PFSK-1 (cell line): ENCODE data around the gene RXFP3.

ENCODE experiments used
- FOXP2 ChIP-seq: optimal IDR thresholded peaks from 2 replicates; pipeline ENCODE3; 2011; ENCODE audit warnings: borderline replicate concordance, control low read depth, inconsistent platforms; ENCODE audit not compliant: insufficient read depth; ENCODE audit errors: extremely low read length, extremely low read depth
- POLR2AphosphoS5 ChIP-seq: IDR thresholded peaks from 2 replicates; pipeline ENCODE4 v1.6.1; 2012; ENCODE audit warnings: low read depth, mild to moderate bottlenecking, control low read depth, low read length, moderate library complexity
- REST ChIP-seq, 2 experiments: IDR thresholded peaks; 2 replicates each; pipeline versions ENCODE4 v1.6.1 to v1.8.0; 2011 to 2012; ENCODE audit warnings: low read depth in 2 of 2, low read length in 2 of 2, control low read depth in 1 of 2, inconsistent platforms in 1 of 2, mild to moderate bottlenecking in 1 of 2, moderate library complexity in 1 of 2; ENCODE audit not compliant: insufficient read depth in 1 of 2
- SIN3A ChIP-seq: IDR thresholded peaks from 2 replicates; pipeline ENCODE4 v1.6.1; 2012; ENCODE audit warnings: mild to moderate bottlenecking, low read length, moderate library complexity, borderline replicate concordance; ENCODE audit not compliant: insufficient read depth
- TAF1 ChIP-seq: IDR thresholded peaks from 2 replicates; pipeline ENCODE4 v1.6.1; 2012; ENCODE audit warnings: low read length, control low read depth, borderline replicate concordance; ENCODE audit not compliant: insufficient read depth

The RXFP3 gene

GRCh38 chr5:33903118-33903517 is 33.1 kb upstream of the RXFP3 start:
- TF ChIP-seq REST (IDR thresholded peaks at IDR 0.05; ENCODE audit: insufficient read depth in 1 of 2, low read depth in 2 of 2, low read length in 2 of 2) (no peak), SIN3A (no peak)

GRCh38 chr5:33905381-33905780 is 30.8 kb upstream of the RXFP3 start:
- no peak for TF ChIP-seq FOXP2
- TF ChIP-seq POLR2AphosphoS5, result no peak
- TF ChIP-seq SIN3A, result no peak
- TF ChIP-seq TAF1, result no peak
- no peak for TF ChIP-seq REST (IDR thresholded peaks at IDR 0.05; ENCODE audit: insufficient read depth in 1 of 2, low read depth in 2 of 2, low read length in 2 of 2)

GRCh38 chr5:33921002-33921401 is 15.2 kb upstream of the RXFP3 start:
- TF ChIP-seq TAF1 (no peak), FOXP2 (no peak), REST (IDR thresholded peaks at IDR 0.05; ENCODE audit: insufficient read depth in 1 of 2, low read depth in 2 of 2, low read length in 2 of 2) (no peak), POLR2AphosphoS5 (no peak), SIN3A (no peak)

- TF ChIP-seq FOXP2, result no peak
- TF ChIP-seq REST (IDR thresholded peaks at IDR 0.05; ENCODE audit: insufficient read depth in 1 of 2, low read depth in 2 of 2, low read length in 2 of 2), result no peak
- no peak for TF ChIP-seq POLR2AphosphoS5
- TF ChIP-seq TAF1, result no peak
Observed at GRCh38 chr5:33925278-33925677, 10.9 kb upstream of the RXFP3 start.

GRCh38 chr5:33927685-33928084 is 8.5 kb upstream of the RXFP3 start:
- no peak for TF ChIP-seq TAF1
- no peak for TF ChIP-seq FOXP2
- no peak for TF ChIP-seq POLR2AphosphoS5
- TF ChIP-seq REST (IDR thresholded peaks at IDR 0.05; ENCODE audit: insufficient read depth in 1 of 2, low read depth in 2 of 2, low read length in 2 of 2), result no peak
- TF ChIP-seq SIN3A, result no peak
